Glomerular endothelial cell (primary cell): ENCODE measurements around the gene MTHFR. TPM values are rescaled to one million over a fixed set of nuclear protein-coding genes. Genes with fewer than 3 reads are reported as not detected.

ENCODE experiments used
- DNase-seq: peaks from one replicate; pipeline ENCODE4 v3.0.0-alpha.2; 2011; ENCODE audit warnings: low read depth, low spot score; ENCODE audit errors: extremely low read depth
- total RNA-seq: library from RNA; depleted of rRNA; stranded (reverse); fragments of >200 nt; gene quantifications from 2 replicates; pipeline ENCODE4 v1.2.3, GENCODE V29; 2015

MTHFR gene
- total RNA-seq, 1 donor from 2014 or later = 27.4 TPM

GRCh38 chr1:11783556-11783955, 22.2 kb downstream of the MTHFR start:
- DNase-seq = no peak

GRCh38 chr1:11782127-11782708, 23.5 kb downstream of the MTHFR start:
- DNase-seq = no peak

DNA sequence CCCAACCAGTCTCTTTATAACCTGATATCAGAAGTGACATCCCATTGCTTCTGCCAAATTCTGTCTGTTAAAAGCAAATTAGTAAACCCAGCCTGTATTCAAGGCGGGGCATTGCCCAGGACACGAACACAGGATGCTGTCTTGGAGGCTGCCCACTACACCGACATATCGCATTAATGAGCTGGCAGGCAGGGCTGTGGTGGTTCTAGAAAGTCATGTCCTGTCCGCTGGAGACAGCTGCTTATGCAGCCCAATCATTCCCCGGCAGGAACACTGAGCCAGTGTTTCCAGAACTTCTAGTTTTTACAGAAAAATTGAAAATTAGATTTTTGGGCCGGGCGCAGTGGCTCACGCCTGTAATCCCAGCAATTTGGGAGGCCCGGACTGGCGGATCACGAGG, 24.5 kb downstream of the MTHFR start:
- DNase-seq = no peak

DNA sequence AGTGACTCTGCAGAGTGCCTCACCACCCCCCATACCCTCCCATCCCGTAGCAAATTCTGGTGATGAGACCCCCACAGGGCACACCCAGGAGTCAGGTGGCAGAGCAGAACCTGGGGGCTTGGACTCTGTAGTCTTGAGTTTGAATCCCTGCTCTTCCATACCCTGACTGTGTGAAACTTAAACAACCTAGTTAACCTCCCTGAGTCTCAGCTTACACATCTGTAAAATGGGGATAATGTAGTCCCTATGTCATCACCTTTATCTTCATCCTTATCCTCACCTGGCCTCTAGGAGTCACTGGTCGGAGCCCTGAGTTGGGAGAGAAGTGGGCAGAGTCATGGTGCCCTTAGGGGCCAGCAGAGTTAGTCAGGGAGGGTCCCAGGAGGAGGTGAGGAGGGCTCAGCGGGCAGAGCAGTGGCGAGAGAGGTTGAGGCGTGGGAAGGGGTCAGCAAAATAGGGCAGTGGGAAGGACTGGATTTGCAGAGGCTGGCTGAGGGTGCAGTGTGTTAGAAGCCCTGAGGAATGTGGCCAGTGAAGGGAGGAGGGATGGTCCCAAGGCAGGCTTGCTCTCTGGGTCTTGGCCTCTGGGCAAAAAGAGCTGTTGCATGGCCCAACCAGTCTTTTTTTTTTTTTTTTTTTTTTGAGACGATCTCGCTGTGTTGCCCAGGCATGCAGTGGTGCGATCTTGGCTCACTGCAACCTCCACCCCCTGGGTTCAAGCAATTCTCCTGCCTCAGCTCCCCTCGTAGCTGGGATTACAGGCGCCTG, 25.2 kb downstream of the MTHFR start:
- no peak for DNase-seq

GRCh38 chr1:11779715-11780379, 25.9 kb downstream of the MTHFR start:
- no peak for DNase-seq

GRCh38 chr1:11778844-11779623, 26.7 kb downstream of the MTHFR start:
- no peak for DNase-seq

GRCh38 chr1:11778336-11778735, 27.4 kb downstream of the MTHFR start:
- no peak for DNase-seq

DNA sequence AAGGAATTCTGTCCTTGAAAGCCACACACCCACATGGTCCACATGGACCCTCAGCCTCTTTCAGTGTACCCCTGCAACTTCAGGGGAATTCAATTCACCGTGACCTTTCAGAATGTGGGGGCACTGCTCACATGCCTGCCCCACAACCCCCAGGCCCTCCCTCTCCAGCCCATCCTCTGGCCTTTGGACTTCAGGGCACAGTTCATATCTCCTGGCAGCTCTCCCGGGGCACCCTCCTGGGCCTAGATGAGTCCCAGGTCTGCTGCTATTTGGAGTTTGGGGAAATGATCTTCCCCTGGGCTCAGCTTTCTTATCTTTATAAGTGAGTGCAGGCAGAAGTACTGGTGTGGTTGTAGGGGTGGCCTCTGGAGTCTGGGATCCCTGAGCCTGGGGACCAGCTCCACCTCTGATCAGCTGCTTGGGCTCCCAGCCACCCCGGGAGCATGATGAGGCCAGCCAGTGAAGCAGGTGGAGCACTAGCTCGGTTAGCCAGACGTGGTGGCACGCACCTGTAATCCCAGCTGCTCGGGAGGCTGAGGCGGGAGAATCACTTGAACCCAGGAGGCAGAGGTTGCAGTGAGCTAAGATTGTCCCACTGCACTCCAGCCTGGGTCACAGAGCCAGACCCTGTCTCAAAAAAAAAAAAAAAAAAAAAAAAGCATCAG, 28.0 kb downstream of the MTHFR start:
- DNase-seq = no peak

DNA sequence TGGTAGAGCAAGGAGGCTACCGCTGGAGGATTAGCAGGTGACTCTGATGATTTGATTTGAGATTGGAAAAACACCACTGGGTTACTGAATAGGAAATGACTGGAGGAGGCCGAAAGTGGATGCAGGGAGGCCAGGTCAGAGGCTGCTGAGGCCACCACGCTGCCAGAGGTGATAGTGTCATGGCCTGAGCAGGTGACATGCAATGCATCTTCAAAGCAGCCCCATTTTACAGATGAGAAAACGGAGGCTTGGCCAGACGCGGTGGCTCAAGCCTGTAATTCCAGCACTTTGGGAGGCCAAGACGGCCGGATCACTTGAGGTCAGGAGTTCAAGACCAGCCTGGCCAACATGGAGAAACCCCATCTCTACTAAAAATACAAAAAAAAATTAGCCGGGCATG, 31.0 kb downstream of the MTHFR start:
- DNase-seq = no peak

- DNase-seq = no peak
Measured at GRCh38 chr1:11772458-11772857, 33.3 kb downstream of the MTHFR start.

GRCh38 chr1:11771481-11772043, 34.2 kb downstream of the MTHFR start:
- no peak for DNase-seq

GRCh38 chr1:11770011-11770410, 35.8 kb downstream of the MTHFR start:
- DNase-seq = no peak

GRCh38 chr1:11769274-11769673, 36.5 kb downstream of the MTHFR start:
- no peak for DNase-seq

DNA sequence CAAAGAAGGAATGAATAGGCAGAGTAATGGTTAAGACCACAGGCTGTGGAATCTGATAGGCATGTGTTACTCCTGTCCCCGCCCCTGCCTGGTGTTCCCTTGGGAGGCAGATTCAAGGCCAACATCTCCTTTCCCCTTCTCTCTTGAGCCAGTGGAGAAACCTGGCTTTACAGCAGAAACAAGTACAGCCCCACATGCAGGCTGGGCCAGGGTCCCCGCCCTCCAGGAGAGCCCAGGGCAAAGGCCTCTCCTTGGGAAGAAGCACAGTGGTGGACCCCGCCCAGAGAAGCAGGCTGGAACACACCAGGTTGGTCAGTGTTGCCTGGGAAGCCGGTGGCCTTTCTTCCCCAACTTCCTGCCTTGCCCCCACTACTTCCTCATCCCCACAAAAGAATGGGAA, 36.9 kb downstream of the MTHFR start:
- no peak for DNase-seq

DNA sequence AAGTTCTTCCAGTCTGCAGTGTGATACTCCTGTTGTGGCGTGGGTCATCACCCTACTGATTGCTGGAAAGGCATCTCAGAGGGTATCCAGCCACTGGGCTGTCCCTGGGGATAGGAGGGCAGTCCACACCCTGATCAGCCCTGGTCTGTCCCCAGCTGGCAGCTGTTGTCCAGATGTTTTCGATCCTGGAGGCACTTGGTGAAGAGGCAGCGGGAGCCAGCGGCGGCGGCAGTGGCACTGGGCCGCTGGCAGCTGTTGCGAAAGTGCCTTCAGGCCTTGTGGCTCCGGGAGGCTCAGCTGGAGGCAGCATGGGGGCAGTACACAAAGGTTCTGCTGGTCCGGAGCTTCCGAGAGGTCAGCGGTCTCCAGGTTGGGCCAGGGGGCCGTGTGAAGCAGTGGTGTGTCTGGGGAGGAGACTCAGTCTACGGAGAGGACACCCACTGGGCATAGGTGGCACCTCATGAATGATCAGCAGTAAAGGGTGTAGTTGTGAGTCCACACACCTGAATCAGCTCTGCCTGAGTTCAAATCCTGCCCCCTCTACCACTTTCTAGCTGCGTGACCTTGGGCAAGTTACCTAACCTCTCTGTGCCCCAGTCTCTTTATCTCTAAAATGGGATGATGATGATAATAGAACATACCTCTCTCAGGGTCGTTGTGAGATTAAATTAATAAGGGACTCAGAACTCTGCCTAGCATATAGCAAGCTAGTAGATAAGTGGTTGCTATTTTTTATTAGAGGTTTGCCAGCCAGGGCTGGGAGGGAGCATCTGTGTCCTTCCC, 37.7 kb downstream of the MTHFR start:
- no peak for DNase-seq

DNA sequence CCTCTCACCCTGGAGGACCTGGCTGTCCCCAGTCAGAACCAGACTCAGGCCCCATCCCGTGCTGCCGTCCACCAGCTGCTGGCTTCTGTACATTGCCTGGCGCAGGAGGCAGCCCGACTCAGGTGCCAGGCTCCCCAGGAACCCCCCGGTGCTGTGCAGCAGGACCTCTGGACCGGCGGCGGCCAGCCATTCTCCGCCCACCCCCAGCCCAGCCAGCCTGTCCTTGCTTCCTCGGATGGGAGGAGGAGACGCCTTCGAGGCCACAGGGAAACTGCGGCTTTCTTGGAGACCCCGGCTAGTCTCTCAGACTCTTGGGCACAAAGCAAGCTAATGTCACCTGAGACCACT, 39.4 kb downstream of the MTHFR start:
- DNase-seq = no peak

- DNase-seq = no peak
Measured at GRCh38 chr1:11765661-11766428, 39.9 kb downstream of the MTHFR start.

GRCh38 chr1:11764519-11764918, 41.2 kb downstream of the MTHFR start:
- no peak for DNase-seq

- DNase-seq = no peak
Measured at GRCh38 chr1:11764115-11764514, 41.6 kb downstream of the MTHFR start.
